ENCODE measurements around the gene NPDC1. TPM values are rescaled to one million over a fixed set of nuclear protein-coding genes. Genes with fewer than 3 reads are reported as not detected.
A peak's percentile ranks its signal among the peaks of the same experiment; 100 is the strongest.

NPDC1 gene
- total and polyA plus RNA-seq, 7 donors: 21.4 to 118 (median 60.7) TPM

DNA sequence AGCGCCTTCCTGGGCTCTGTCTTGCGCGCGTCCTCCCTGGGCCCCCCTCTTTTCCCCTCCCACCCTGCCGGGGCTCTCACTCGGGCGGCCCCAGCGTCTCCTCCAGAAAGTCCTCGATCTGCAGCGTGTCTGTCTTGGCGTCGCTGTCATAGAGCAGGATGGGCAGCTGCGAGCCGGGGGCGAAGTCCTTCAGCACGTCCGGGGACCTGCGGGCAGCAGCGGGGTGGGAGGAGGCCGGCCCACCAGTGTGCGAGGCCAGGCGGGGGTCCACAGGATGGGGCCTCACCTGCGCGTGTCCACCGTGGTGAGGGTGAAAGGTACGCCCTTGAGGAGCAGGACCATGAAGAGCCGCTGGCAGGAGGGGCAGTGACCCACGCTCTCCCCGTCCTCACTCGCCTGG lies 50.6 kb downstream of the NPDC1 start:
- Histone ChIP-seq H3K27ac (no peak overlapping the region), H3K4me3 (no peak overlapping the region), H3K4me1 (peaks cover 0 to 42% (median 35%) of the 10 kb centered on the region in 4 donors), H3K9me3 (peaks cover 0 to 4% (median 0%) of the 10 kb centered on the region in 4 donors), H3K27me3 (peaks cover 26 to 58% (median 44%) of the 10 kb centered on the region in 3 donors), H3K36me3 (peaks cover 0 to 5% (median 3%) of the 10 kb centered on the region in 4 donors)
- intact Hi-C loops (cut with DNase I): no loop called here
- 43 to 46% methylated on average over 30 of the region's 30 CpGs for WGBS, 2 donors
- TF ChIP-seq POLR2AphosphoS5 (IDR thresholded peaks at IDR 0.05) (no peak), POLR2A (IDR thresholded peaks at IDR 0.05) (no peak), EP300 (IDR thresholded peaks at IDR 0.05) (no peak)
- no peak for DNase-seq

DNA sequence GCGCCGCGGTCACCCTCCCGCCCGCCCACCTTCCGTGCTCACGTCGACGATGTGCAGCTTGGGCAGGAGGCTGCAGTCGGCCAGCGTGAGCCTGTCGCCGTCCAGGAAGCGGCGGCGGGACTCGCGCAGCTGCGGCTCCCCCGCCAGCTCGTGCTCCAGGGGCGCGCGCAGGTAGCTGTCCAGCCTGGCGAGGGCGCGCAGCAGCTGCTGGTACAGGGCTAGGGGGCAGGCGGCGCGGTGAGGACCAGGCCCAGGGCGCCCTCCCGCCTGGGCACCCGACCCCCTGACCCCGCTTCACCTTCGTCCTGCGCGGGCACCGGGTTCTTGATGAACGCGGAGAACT lies 51.1 kb downstream of the NPDC1 start:
- Histone ChIP-seq H3K36me3 (peaks cover 0 to 5% (median 3%) of the 10 kb centered on the region in 4 donors), H3K4me1 (peaks cover 0 to 42% (median 35%) of the 10 kb centered on the region in 4 donors), H3K4me3 (no peak overlapping the region), H3K27me3 (peaks cover 26 to 58% (median 44%) of the 10 kb centered on the region in 3 donors), H3K9me3 (peaks cover 0 to 4% (median 0%) of the 10 kb centered on the region in 4 donors), H3K27ac (no peak overlapping the region)
- no peak for DNase-seq
- WGBS, 2 donors: 48 to 55% methylated on average over 40 of the region's 40 CpGs
- intact Hi-C loops (cut with DNase I): no loop called here
- TF ChIP-seq EP300 (IDR thresholded peaks at IDR 0.05) (no peak), POLR2AphosphoS5 (IDR thresholded peaks at IDR 0.05) (no peak), POLR2A (IDR thresholded peaks at IDR 0.05) (no peak)
- TF ChIP-seq, protein P1, sequence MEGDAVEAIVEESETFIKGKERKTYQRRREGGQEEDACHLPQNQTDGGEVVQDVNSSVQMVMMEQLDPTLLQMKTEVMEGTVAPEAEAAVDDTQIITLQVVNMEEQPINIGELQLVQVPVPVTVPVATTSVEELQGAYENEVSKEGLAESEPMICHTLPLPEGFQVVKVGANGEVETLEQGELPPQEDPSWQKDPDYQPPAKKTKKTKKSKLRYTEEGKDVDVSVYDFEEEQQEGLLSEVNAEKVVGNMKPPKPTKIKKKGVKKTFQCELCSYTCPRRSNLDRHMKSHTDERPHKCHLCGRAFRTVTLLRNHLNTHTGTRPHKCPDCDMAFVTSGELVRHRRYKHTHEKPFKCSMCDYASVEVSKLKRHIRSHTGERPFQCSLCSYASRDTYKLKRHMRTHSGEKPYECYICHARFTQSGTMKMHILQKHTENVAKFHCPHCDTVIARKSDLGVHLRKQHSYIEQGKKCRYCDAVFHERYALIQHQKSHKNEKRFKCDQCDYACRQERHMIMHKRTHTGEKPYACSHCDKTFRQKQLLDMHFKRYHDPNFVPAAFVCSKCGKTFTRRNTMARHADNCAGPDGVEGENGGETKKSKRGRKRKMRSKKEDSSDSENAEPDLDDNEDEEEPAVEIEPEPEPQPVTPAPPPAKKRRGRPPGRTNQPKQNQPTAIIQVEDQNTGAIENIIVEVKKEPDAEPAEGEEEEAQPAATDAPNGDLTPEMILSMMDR (IDR thresholded peaks at IDR 0.05): no peak

DNA sequence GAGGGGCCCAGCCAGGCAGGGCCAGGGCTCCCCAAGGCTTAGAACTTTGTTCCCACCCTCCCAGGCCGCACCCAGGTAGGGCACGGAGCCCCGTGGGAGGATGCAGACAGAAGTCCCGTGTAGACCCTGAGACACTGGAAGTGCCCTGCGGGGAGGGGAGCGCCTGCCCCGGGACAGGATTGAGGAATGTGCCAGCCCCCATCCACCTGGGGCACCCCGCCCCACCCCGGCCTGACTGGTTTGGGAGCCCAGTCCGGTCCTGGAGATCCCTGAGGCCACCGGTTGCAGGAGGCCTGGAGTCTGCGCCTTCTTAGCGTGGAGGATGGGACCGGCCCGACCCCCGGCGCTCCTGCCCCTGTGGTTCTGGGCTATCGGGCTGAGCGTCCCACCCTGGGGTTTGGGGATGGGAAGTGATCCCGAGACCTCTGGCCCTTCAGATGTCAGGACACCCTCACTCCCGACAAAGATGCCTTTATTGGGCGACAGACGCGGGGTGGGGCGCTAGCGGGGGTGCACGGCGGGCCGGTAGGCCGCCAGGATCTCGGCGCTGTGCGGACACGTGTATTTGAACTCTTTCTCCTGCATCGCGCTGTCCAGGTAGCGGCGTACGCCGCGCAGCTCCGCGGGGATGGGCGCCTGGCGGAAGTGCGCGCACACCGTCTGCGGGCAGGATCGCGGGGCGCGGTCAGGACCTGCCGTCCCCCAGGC lies 51.6 kb downstream of the NPDC1 start:
- peaks cover 26 to 58% (median 44%) of the 10 kb centered on the region in 3 donors for H3K27me3 ChIP-seq
- WGBS, 2 donors: 75 to 79% methylated on average over 54 of the region's 54 CpGs
- DNase-seq: no peak
- intact Hi-C loops (cut with DNase I): no loop called here
- no peak for TF ChIP-seq POLR2AphosphoS5 (IDR thresholded peaks at IDR 0.05)
- TF ChIP-seq, protein P1 (IDR thresholded peaks at IDR 0.05): no peak
- no peak for TF ChIP-seq POLR2A (IDR thresholded peaks at IDR 0.05)
- TF ChIP-seq EP300 (IDR thresholded peaks at IDR 0.05): no peak
- H3K36me3 ChIP-seq: peaks cover 0 to 5% (median 3%) of the 10 kb centered on the region in 4 donors
- H3K4me3 ChIP-seq: no peak overlapping the region
- H3K4me1 ChIP-seq: peaks cover 0 to 42% (median 35%) of the 10 kb centered on the region in 4 donors
- H3K9me3 ChIP-seq: peaks cover 0 to 4% (median 0%) of the 10 kb centered on the region in 4 donors
- no peak overlapping the region for H3K27ac ChIP-seq

DNA sequence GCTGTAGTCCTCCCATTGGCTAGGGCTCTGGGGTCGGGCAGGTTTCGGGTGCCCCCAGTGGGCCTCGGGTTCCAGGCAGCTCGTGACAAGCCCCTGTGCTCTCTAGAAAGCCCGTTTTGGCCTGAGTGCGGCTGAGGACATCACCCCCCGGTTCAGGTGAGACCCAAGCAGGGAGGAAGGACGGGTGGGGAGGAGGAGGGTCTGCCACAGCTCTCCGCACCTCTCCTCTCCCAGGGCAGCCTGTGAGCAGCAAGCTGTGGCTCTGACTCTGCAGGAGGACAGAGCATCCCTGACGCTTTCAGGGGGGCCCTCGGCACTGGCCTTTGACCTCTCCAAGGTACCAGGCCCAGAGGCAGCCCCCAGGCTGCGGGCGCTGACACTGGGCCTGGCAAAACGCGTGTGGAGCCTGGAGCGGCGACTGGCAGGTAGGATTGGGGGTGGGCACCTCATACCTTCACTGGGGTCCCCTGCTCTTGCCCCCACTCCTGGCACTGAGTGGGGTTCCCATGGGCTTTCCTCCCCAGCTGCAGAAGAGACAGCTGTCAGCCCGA lies 53.1 kb downstream of the NPDC1 start:
- Histone ChIP-seq H3K9me3 (peaks cover 0 to 4% (median 0%) of the 10 kb centered on the region in 4 donors), H3K27ac (peak overlapping the region; percentile 84 to 90 (median 88)), H3K4me3 (peak overlapping the region; percentile 74 to 82 (median 77)), H3K27me3 (peaks cover 26 to 50% (median 44%) of the 10 kb centered on the region in 3 donors), H3K36me3 (peaks cover 0 to 5% (median 3%) of the 10 kb centered on the region in 4 donors), H3K4me1 (peaks cover 0 to 42% (median 35%) of the 10 kb centered on the region in 4 donors)
- intact Hi-C loops (cut with DNase I): no loop called here
- DNase-seq: no peak
- no peak for TF ChIP-seq EP300 (IDR thresholded peaks at IDR 0.05)
- no peak for TF ChIP-seq POLR2A (IDR thresholded peaks at IDR 0.05)
- no peak for TF ChIP-seq POLR2AphosphoS5 (IDR thresholded peaks at IDR 0.05)
- TF ChIP-seq, protein P1 (IDR thresholded peaks at IDR 0.05): no peak
- WGBS, 2 donors: 28 to 44% methylated on average over 18 of the region's 18 CpGs

Measured in sigmoid colon (tissue), 7 donors.